Liver (tissue), 3 donors: ENCODE data around the gene ARHGAP30.
A peak's percentile ranks its signal among the peaks of the same experiment; 100 is the strongest.

Source experiments
- EGR1 ChIP-seq, 2 donors: IDR thresholded peaks; 2 replicates each; pipeline ENCODE4 v1.6.1; 2016 to 2018; ENCODE audit warnings: antibody characterized with exemption in 2 of 2, low read depth in 2 of 2
- FOXA1 ChIP-seq: IDR thresholded peaks from 2 replicates; pipeline ENCODE4 v1.6.1; 2016; ENCODE audit warnings: antibody characterized with exemption
- GABPA ChIP-seq, 2 donors: IDR thresholded peaks in 1 of 2; conservative IDR thresholded peaks in 1 of 2; 2 replicates each; pipeline ENCODE4 v1.6.1; 2016; ENCODE audit warnings: antibody characterized with exemption in 2 of 2, mild to moderate bottlenecking in 1 of 2, moderate library complexity in 1 of 2
- JUND ChIP-seq, 2 donors: IDR thresholded peaks; 2 replicates each; pipeline ENCODE4 v1.6.1; 2016; ENCODE audit warnings: antibody characterized with exemption in 2 of 2
- RAD21 ChIP-seq, 2 donors: IDR thresholded peaks; 2 replicates each; pipeline ENCODE4 v1.6.1; 2016; ENCODE audit warnings: antibody characterized with exemption in 2 of 2, mild to moderate bottlenecking in 2 of 2
- SP1 ChIP-seq: IDR thresholded peaks from 2 replicates; pipeline ENCODE4 v1.6.1; 2018; ENCODE audit warnings: antibody characterized with exemption, mild to moderate bottlenecking
- TAF1 ChIP-seq: conservative IDR thresholded peaks from 2 replicates; pipeline ENCODE4 v1.6.1; 2016; ENCODE audit warnings: antibody characterized with exemption, mild to moderate bottlenecking
- YY1 ChIP-seq: IDR thresholded peaks from 2 replicates; pipeline ENCODE4 v1.6.1; 2016; ENCODE audit warnings: antibody characterized with exemption, mild to moderate bottlenecking
- TF ChIP-seq, protein P1 (sequence below): IDR thresholded peaks from 2 replicates; pipeline ENCODE4 v1.6.1; 2016; ENCODE audit warnings: antibody characterized with exemption
- TF ChIP-seq, protein P2 (sequence below): fragments of 150-350 bp; IDR thresholded peaks from 2 replicates; pipeline ENCODE4 v1.5.1; 2017; ENCODE audit warnings: improper control_type of control experiment, low read depth, low read length; ENCODE audit not compliant: missing input control
- TF ChIP-seq, protein P3 (sequence below): IDR thresholded peaks from 2 replicates; pipeline ENCODE4 v1.6.1; 2016; ENCODE audit warnings: antibody characterized with exemption, mild to moderate bottlenecking
- TF ChIP-seq, protein P4 (sequence below): IDR thresholded peaks from 2 replicates; pipeline ENCODE4 v1.6.1; 2016; ENCODE audit warnings: antibody characterized with exemption
- TF ChIP-seq, protein P5 (sequence below): IDR thresholded peaks from 2 replicates; pipeline ENCODE4 v1.6.1; 2016; ENCODE audit warnings: antibody characterized with exemption
- donor health status: healthy.
- donor health status: healthy.

DNA sequence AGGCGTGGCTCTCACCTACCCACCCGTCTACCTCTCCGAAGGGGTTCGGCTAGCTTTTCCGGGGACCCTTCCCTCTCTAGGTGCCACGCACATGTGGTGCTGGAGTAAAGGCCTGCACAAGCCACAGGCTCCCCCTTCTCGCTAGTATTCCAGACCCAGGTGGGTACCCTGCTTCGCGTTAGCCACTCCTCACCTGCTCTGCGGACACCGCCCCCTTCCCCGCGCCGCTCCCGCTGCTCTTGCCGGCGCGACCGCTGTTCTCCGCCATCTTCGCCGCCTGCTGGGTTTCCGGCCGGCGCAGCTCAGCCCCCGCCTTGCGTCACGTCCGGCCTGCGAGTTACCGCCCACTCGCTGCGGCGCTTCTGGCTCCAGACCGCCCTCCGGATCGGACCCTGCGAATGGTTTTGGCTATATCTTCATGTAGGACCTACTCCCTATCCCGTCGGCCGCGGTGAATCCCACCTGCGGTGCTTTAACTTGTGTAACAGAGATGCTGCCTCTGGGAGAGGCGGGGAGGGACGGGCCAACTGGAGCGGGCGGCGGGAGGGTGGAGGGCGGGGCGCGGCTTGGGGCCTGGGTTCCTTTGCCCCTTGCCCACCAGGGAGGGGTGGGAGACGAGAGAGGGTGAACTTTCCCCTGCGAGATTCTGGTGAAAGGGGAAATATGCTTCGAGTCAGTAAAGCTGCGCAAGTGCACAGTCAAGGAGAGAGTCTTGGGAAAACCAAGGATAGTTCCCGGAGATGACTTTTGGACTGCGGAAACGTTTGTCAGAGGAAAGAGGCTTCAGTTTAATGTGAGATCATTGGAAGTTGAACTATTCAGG, 48.3 kb upstream of the ARHGAP30 start, which contains the start of the genes NIT1 and PFDN2:
- TF ChIP-seq, protein P1, sequence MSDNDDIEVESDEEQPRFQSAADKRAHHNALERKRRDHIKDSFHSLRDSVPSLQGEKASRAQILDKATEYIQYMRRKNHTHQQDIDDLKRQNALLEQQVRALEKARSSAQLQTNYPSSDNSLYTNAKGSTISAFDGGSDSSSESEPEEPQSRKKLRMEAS = peak; percentile 33
- TF ChIP-seq, protein P2, sequence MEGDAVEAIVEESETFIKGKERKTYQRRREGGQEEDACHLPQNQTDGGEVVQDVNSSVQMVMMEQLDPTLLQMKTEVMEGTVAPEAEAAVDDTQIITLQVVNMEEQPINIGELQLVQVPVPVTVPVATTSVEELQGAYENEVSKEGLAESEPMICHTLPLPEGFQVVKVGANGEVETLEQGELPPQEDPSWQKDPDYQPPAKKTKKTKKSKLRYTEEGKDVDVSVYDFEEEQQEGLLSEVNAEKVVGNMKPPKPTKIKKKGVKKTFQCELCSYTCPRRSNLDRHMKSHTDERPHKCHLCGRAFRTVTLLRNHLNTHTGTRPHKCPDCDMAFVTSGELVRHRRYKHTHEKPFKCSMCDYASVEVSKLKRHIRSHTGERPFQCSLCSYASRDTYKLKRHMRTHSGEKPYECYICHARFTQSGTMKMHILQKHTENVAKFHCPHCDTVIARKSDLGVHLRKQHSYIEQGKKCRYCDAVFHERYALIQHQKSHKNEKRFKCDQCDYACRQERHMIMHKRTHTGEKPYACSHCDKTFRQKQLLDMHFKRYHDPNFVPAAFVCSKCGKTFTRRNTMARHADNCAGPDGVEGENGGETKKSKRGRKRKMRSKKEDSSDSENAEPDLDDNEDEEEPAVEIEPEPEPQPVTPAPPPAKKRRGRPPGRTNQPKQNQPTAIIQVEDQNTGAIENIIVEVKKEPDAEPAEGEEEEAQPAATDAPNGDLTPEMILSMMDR = no peak
- TF ChIP-seq JUND (IDR thresholded peaks at IDR 0.05) = no peak
- TF ChIP-seq FOXA1 = no peak
- peak; percentile 37 for TF ChIP-seq TAF1
- TF ChIP-seq YY1 = peak; percentile 97
- TF ChIP-seq, protein P3, sequence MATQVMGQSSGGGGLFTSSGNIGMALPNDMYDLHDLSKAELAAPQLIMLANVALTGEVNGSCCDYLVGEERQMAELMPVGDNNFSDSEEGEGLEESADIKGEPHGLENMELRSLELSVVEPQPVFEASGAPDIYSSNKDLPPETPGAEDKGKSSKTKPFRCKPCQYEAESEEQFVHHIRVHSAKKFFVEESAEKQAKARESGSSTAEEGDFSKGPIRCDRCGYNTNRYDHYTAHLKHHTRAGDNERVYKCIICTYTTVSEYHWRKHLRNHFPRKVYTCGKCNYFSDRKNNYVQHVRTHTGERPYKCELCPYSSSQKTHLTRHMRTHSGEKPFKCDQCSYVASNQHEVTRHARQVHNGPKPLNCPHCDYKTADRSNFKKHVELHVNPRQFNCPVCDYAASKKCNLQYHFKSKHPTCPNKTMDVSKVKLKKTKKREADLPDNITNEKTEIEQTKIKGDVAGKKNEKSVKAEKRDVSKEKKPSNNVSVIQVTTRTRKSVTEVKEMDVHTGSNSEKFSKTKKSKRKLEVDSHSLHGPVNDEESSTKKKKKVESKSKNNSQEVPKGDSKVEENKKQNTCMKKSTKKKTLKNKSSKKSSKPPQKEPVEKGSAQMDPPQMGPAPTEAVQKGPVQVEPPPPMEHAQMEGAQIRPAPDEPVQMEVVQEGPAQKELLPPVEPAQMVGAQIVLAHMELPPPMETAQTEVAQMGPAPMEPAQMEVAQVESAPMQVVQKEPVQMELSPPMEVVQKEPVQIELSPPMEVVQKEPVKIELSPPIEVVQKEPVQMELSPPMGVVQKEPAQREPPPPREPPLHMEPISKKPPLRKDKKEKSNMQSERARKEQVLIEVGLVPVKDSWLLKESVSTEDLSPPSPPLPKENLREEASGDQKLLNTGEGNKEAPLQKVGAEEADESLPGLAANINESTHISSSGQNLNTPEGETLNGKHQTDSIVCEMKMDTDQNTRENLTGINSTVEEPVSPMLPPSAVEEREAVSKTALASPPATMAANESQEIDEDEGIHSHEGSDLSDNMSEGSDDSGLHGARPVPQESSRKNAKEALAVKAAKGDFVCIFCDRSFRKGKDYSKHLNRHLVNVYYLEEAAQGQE = peak; percentile 69
- no peak for TF ChIP-seq RAD21 (IDR thresholded peaks at IDR 0.05)
- TF ChIP-seq, protein P4, sequence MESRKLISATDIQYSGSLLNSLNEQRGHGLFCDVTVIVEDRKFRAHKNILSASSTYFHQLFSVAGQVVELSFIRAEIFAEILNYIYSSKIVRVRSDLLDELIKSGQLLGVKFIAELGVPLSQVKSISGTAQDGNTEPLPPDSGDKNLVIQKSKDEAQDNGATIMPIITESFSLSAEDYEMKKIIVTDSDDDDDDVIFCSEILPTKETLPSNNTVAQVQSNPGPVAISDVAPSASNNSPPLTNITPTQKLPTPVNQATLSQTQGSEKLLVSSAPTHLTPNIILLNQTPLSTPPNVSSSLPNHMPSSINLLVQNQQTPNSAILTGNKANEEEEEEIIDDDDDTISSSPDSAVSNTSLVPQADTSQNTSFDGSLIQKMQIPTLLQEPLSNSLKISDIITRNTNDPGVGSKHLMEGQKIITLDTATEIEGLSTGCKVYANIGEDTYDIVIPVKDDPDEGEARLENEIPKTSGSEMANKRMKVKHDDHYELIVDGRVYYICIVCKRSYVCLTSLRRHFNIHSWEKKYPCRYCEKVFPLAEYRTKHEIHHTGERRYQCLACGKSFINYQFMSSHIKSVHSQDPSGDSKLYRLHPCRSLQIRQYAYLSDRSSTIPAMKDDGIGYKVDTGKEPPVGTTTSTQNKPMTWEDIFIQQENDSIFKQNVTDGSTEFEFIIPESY = no peak
- peak; percentile 76 to 93 for TF ChIP-seq GABPA (IDR thresholded peaks at IDR 0.05 in 1 of 2, conservative IDR thresholded peaks at IDR 0.05 in 1 of 2)
- TF ChIP-seq SP1 = peak; percentile 41
- TF ChIP-seq, protein P5, sequence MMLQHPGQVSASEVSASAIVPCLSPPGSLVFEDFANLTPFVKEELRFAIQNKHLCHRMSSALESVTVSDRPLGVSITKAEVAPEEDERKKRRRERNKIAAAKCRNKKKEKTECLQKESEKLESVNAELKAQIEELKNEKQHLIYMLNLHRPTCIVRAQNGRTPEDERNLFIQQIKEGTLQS = no peak
- peak; percentile 83 to 92 for TF ChIP-seq EGR1 (IDR thresholded peaks at IDR 0.05; ENCODE audit: low read depth in 2 of 2)
